Tibial nerve (tissue), 4 donors: ENCODE data around the gene SRRM2. TPM values are rescaled to one million over a fixed set of nuclear protein-coding genes. Genes with fewer than 3 reads are reported as not detected.

ENCODE experiments used
- DNase-seq, 2 donors: peaks; one replicate each; pipeline ENCODE4 v3.0.0-alpha.2; 2019; ENCODE audit warnings: low spot score in 2 of 2
- H3K27ac ChIP-seq, 4 donors: fragments of 200-600 bp; sonication (generic) in 3 of 4; one replicate each; pipeline ENCODE4 v1.5.1; 2017 to 2019; ENCODE audit warnings: mild to moderate bottlenecking in 1 of 4
- H3K27me3 ChIP-seq, 2 donors: fragments of 200-600 bp; sonication (generic) in 1 of 2; one replicate each; pipeline versions ENCODE4 v1.5.1 to v1.6.0; 2017 to 2019
- H3K36me3 ChIP-seq, 3 donors: fragments of 200-600 bp; sonication (generic); one replicate each; pipeline ENCODE4 v1.5.1; 2018 to 2019
- H3K4me1 ChIP-seq, 4 donors: fragments of 200-600 bp; sonication (generic) in 3 of 4; one replicate each; pipeline ENCODE4 v1.5.1; 2017 to 2019
- H3K4me3 ChIP-seq, 4 donors: fragments of 200-600 bp; sonication (generic) in 3 of 4; one replicate each; pipeline ENCODE4 v1.5.1; 2017 to 2019; ENCODE audit warnings: mild to moderate bottlenecking in 1 of 4, moderate library complexity in 1 of 4
- H3K9me3 ChIP-seq, 4 donors: fragments of 200-600 bp; sonication (generic) in 3 of 4; one replicate each; pipeline ENCODE4 v1.5.1; 2017 to 2019
- CTCF ChIP-seq, 5 experiments: fragments of 200-600 bp in 3 of 5; fragments of 450-650 bp in 2 of 5; sonication (generic) in 3 of 5; IDR thresholded peaks; one replicate each; pipeline ENCODE4 v1.5.1; 2016 to 2019; ENCODE audit warnings: antibody characterized with exemption in 5 of 5, mild to moderate bottlenecking in 3 of 5, moderate library complexity in 2 of 5
- EP300 ChIP-seq, 2 donors: sonication (generic); formaldehyde crosslinking; IDR thresholded peaks; one replicate each; pipeline ENCODE4 v1.6.1; 2017; ENCODE audit warnings: antibody characterized with exemption in 2 of 2, mild to moderate bottlenecking in 1 of 2
- POLR2A ChIP-seq, 2 donors: fragments of 450-650 bp; IDR thresholded peaks; one replicate each; pipeline ENCODE4 v1.6.1; 2017; ENCODE audit warnings: antibody characterized with exemption in 2 of 2, mild to moderate bottlenecking in 2 of 2, moderate library complexity in 2 of 2
- WGBS, 2 donors: methylation state at CpG; one replicate each; pipeline ENCODE4 v1.1.5; 2018; 5-methylcytosine and 5-hydroxymethylcytosine counted together
- total RNA-seq, 4 donors: library from RNA; depleted of rRNA; stranded (reverse); fragments of >200 nt; gene quantifications; one replicate each; pipeline ENCODE4 v1.1.0, GENCODE V29; 2016

The SRRM2 gene
- total RNA-seq, 4 donors from 2014 or later = 843 to 1,374 (median 886) TPM

GRCh38 chr16:2774161-2774891 lies 21.9 kb downstream of the SRRM2 start:
- WGBS, 2 donors = 70 to 82% methylated on average over 6 to 7 of the region's 7 CpGs
- Histone ChIP-seq H3K4me3 (no peak overlapping the region), H3K27ac (peak overlapping the region; percentile 3 to 100 (median 48)), H3K4me1 (peaks cover 0 to 84% (median 30%) of the 10 kb centered on the region in 4 donors), H3K9me3 (no peaks in the 10 kb centered on the region), H3K27me3 (no peaks in the 10 kb centered on the region), H3K36me3 (peaks cover 2 to 53% (median 25%) of the 10 kb centered on the region in 3 donors)
- TF ChIP-seq POLR2A (IDR thresholded peaks at IDR 0.05) = no peak
- no peak for TF ChIP-seq CTCF (IDR thresholded peaks at IDR 0.05)
- TF ChIP-seq EP300 (IDR thresholded peaks at IDR 0.05) = no peak
- DNase-seq = no peak

GRCh38 chr16:2775131-2775716 lies 22.8 kb downstream of the SRRM2 start:
- 61 to 64% methylated on average over 7 of the region's 7 CpGs for WGBS, 2 donors
- DNase-seq = no peak
- Histone ChIP-seq H3K36me3 (peaks cover 2 to 44% (median 18%) of the 10 kb centered on the region in 3 donors), H3K9me3 (no peaks in the 10 kb centered on the region), H3K27me3 (no peaks in the 10 kb centered on the region), H3K4me3 (peak overlapping the region in 1 of 4 donors; percentile 97), H3K4me1 (peaks cover 0 to 81% (median 29%) of the 10 kb centered on the region in 4 donors), H3K27ac (peak overlapping the region; percentile 5 to 100 (median 62))
- no peak for TF ChIP-seq CTCF (IDR thresholded peaks at IDR 0.05)
- no peak for TF ChIP-seq POLR2A (IDR thresholded peaks at IDR 0.05)

GRCh38 chr16:2775765-2776499 lies 23.5 kb downstream of the SRRM2 start:
- peaks cover 0 to 74% (median 27%) of the 10 kb centered on the region in 4 donors for H3K4me1 ChIP-seq
- peak overlapping the region; percentile 5 to 100 (median 88) for H3K27ac ChIP-seq
- no peaks in the 10 kb centered on the region for H3K9me3 ChIP-seq
- no peak for DNase-seq
- peak overlapping the region; percentile 96 to 100 (median 98) for H3K4me3 ChIP-seq
- 38 to 45% methylated on average over 11 of the region's 11 CpGs for WGBS, 2 donors
- TF ChIP-seq CTCF (IDR thresholded peaks at IDR 0.05) = no peak
- no peak for TF ChIP-seq POLR2A (IDR thresholded peaks at IDR 0.05)
- TF ChIP-seq EP300 (IDR thresholded peaks at IDR 0.05) = no peak
- H3K27me3 ChIP-seq = no peaks in the 10 kb centered on the region
- peaks cover 0 to 37% (median 11%) of the 10 kb centered on the region in 3 donors for H3K36me3 ChIP-seq

- WGBS, 2 donors = 1% methylated on average over 48 to 59 of the region's 72 CpGs
- peak overlapping the region; percentile 96 to 100 (median 98) for H3K4me3 ChIP-seq
- peak overlapping the region; percentile 71 to 100 (median 88) for H3K27ac ChIP-seq
- TF ChIP-seq POLR2A (IDR thresholded peaks at IDR 0.05) (no peak), EP300 (IDR thresholded peaks at IDR 0.05) (no peak), CTCF (IDR thresholded peaks at IDR 0.05) (no peak)
- no peaks in the 10 kb centered on the region for H3K27me3 ChIP-seq
- peaks cover 0 to 30% (median 4%) of the 10 kb centered on the region in 3 donors for H3K36me3 ChIP-seq
- DNase-seq = no peak
- peaks cover 0 to 67% (median 25%) of the 10 kb centered on the region in 4 donors for H3K4me1 ChIP-seq
- H3K9me3 ChIP-seq = no peaks in the 10 kb centered on the region
These were observed 24.2 kb downstream of the SRRM2 start for GRCh38 chr16:2776500-2777139.
